Heart right ventricle (tissue), 16 donors: ENCODE data around the gene KHNYN. TPM values are rescaled to one million over a fixed set of nuclear protein-coding genes. Genes with fewer than 3 reads are reported as not detected.
"Not testable (repeated sequence)": the region's sequence is repeated elsewhere in the genome, so short reads cannot be mapped to it uniquely, and the experiment has no call there.

ENCODE experiments used
- ATAC-seq, 8 donors: fragments of 200-7000 bp; cut with Tn5 transposase; one replicate each; pipeline ENCODE4 v1.9.1; 2020; ENCODE audit warnings: mild to moderate bottlenecking in 8 of 8, moderate library complexity in 8 of 8, moderate number of reproducible peaks in 1 of 8
- DNase-seq, 2 donors: peaks; one replicate each; pipeline ENCODE4 v3.0.0-alpha.2; 2020
- H3K27ac ChIP-seq, 10 donors: fragments of 200-600 bp; sonication (generic) in 2 of 10; one replicate each; pipeline versions ENCODE4 v1.5.0 to v1.8.0; 2020 to 2022; ENCODE audit warnings: mild to moderate bottlenecking in 3 of 10
- H3K27me3 ChIP-seq, 7 donors: fragments of 200-600 bp; one replicate each; pipeline ENCODE4 v1.8.0; 2021 to 2022; ENCODE audit warnings: mild to moderate bottlenecking in 2 of 7
- H3K36me3 ChIP-seq, 9 donors: fragments of 200-600 bp; sonication (generic) in 1 of 9; one replicate each; pipeline versions ENCODE4 v1.5.0 to v1.8.0; 2020 to 2022; ENCODE audit warnings: mild to moderate bottlenecking in 2 of 9
- H3K4me1 ChIP-seq, 9 donors: fragments of 200-600 bp; sonication (generic) in 1 of 9; one replicate each; pipeline versions ENCODE4 v1.5.0 to v1.8.0; 2020 to 2022; ENCODE audit warnings: mild to moderate bottlenecking in 4 of 9
- H3K4me3 ChIP-seq, 10 donors: fragments of 200-600 bp; sonication (generic) in 2 of 10; one replicate each; pipeline versions ENCODE4 v1.5.0 to v1.8.0; 2020 to 2022; ENCODE audit warnings: mild to moderate bottlenecking in 7 of 10, moderate library complexity in 2 of 10
- H3K9me3 ChIP-seq, 11 donors: fragments of 200-600 bp in 10 of 11; sonication (generic) in 2 of 11; one replicate each; pipeline versions ENCODE4 v1.5.0 to v1.8.0; 2013 to 2022; ENCODE audit warnings: mild to moderate bottlenecking in 2 of 11, control low read depth in 1 of 11, moderate library complexity in 1 of 11
- CTCF ChIP-seq, 9 donors: fragments of 200-600 bp; sonication (generic) in 2 of 9; IDR thresholded peaks; one replicate each; pipeline versions ENCODE4 v1.5.0 to v1.8.0; 2021 to 2022; ENCODE audit warnings: antibody characterized with exemption in 9 of 9, mild to moderate bottlenecking in 5 of 9, moderate library complexity in 1 of 9
- WGBS, 2 donors: extraction: QIAGEN DNeasy Blood & Tissue Kit; methylation state at CpG; one replicate each; pipeline ENCODE4 v1.1.7; 2013; ENCODE audit warnings: inconsistent platforms in 1 of 2; 5-methylcytosine and 5-hydroxymethylcytosine counted together
- intact Hi-C, 10 donors: fragments of 100-400 bp; cut with DNase I; formaldehyde crosslinking; loops; one replicate each; pipeline versions ENCODE4 v1.11.1 to v1.14.2; 2022
- polyA plus RNA-seq, 2 donors: library from polyadenylated mRNA; stranded (reverse); fragments of 200-250 nt; gene quantifications; one replicate each; pipeline ENCODE4 v1.2.3, GENCODE V29; 2013
- total RNA-seq, 10 donors: library from RNA; stranded (reverse); fragmentation: NEBNext Ultra II Directional in 3 of 10; extraction: Animal tissue kit (Norgen Biotek cat#: 25700) in 3 of 10; gene quantifications; one replicate each; pipeline versions ENCODE4 v1.2.1 to v1.2.4, GENCODE V29; 2021 to 2023
- donor health status: Arrhythmogenic right ventricular cardiomyopathy.
- donor health status: ischemic (EF 13 %, LVEDD 7.1; RV severe dilation, severe dysfunction).
- donor health status: healthy with polysubstance abuse.
- donor health status: DM: no; HTN: yes; CAD: no.
- donor health status: DM: no; HTN: no; CAD: no.
- donor health status: ischemic (EF 25% LVEDD 6.9; RV normal size, moderate dysfunction).
- donor health status: ischemic (EF 25% LVEDD 5.7; RV mildly dilated, moderate dysfunction).
- donor health status: healthy.
- donor health status: DM: yes; HTN: yes; CAD: no.
- donor health status: Ischemic cardiomyopathy.
- donor health status: ischemic (EF 35%, LVEDD 5.7; RV mildly dilated, moderate dysfunction).
- donor health status: nonischemic (EF 11% LVEDD 7.7; RV severe dilation, severe dysfunction).
- donor health status: DM: yes; HTN: yes; CAD: no.
- donor health status: PGD.
- donor health status: ischemic (EF 29% LVEDD 5.4; RV normal size, mild dysfunction).
- donor health status: nonischemic (EF 23%, LVEDD 6.1; RV moderate dilation, normal function).

KHNYN gene
- total and polyA plus RNA-seq, 12 donors, result 14.0 to 30.1 (median 17.9) TPM

GRCh38 chr14:24465805-24466204, 36.1 kb downstream of the KHNYN start:
- H3K4me1 ChIP-seq, result no peaks in the 10 kb centered on the region
- 82 to 90% methylated on average over 3 of the region's 3 CpGs for WGBS, 2 donors

DNA sequence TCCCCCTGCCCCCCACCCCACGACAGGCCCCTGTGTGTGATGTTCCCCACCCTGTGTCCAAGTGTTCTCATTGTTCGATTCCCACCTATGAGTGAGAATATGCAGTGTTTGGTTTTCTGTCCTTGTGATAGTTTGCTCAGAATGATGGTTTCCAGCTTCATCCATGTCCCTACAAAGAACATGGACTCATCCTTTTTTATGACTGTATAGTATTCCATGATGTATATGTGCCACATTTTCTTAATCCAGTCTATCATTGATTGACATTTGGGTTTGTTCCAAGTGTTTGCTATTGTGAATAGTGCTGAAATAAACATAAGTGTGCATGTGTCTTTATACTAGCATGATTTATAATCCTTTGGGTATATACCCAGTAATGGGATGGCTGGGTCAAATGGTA, 40.7 kb downstream of the KHNYN start:
- H3K4me1 ChIP-seq, H3K36me3 ChIP-seq, intact Hi-C loops, H3K27ac ChIP-seq, H3K9me3 ChIP-seq, ATAC-seq, DNase-seq, H3K27me3 ChIP-seq, H3K4me3 ChIP-seq: not testable (repeated sequence)
- WGBS, 2 donors, result 91% methylated on average over 2 of the region's 2 CpGs

More at GRCh38 chr14:24465805-24466204, 36.1 kb downstream of the KHNYN start:
- Histone ChIP-seq H3K27me3 (no peaks in the 10 kb centered on the region), H3K9me3 (peaks cover 0 to 5% (median 0%) of the 10 kb centered on the region in 11 donors), H3K27ac (no peak overlapping the region), H3K4me3 (no peak overlapping the region), H3K36me3 (no peaks in the 10 kb centered on the region)
- ATAC-seq (no peak), DNase-seq (no peak)
- intact Hi-C loops, result no loop called here
- TF ChIP-seq CTCF (IDR thresholded peaks at IDR 0.05), result no peak

- DNase-seq (no peak), ATAC-seq (no peak)
- no peaks in the 10 kb centered on the region for H3K27me3 ChIP-seq
- intact Hi-C loops, result no loop called here
- peaks cover 0 to 5% (median 0%) of the 10 kb centered on the region in 11 donors for H3K9me3 ChIP-seq
- no peaks in the 10 kb centered on the region for H3K4me1 ChIP-seq
- no peak overlapping the region for H3K27ac ChIP-seq
- H3K4me3 ChIP-seq, result no peak overlapping the region
- no peak for TF ChIP-seq CTCF (IDR thresholded peaks at IDR 0.05)
- 70% methylated on average over 12 of the region's 12 CpGs for WGBS, 2 donors
- no peaks in the 10 kb centered on the region for H3K36me3 ChIP-seq
Observed at GRCh38 chr14:24473211-24473610, 43.5 kb downstream of the KHNYN start.

GRCh38 chr14:24475261-24475660, 45.5 kb downstream of the KHNYN start:
- intact Hi-C loops, result no loop called here
- Histone ChIP-seq H3K4me1 (no peaks in the 10 kb centered on the region), H3K9me3 (peaks cover 0 to 5% (median 0%) of the 10 kb centered on the region in 11 donors), H3K36me3 (no peaks in the 10 kb centered on the region), H3K4me3 (no peak overlapping the region), H3K27ac (no peak overlapping the region), H3K27me3 (no peaks in the 10 kb centered on the region)
- 81 to 84% methylated on average over 4 of the region's 4 CpGs for WGBS, 2 donors
- ATAC-seq, result no peak
- no peak for TF ChIP-seq CTCF (IDR thresholded peaks at IDR 0.05)
- no peak for DNase-seq

DNA sequence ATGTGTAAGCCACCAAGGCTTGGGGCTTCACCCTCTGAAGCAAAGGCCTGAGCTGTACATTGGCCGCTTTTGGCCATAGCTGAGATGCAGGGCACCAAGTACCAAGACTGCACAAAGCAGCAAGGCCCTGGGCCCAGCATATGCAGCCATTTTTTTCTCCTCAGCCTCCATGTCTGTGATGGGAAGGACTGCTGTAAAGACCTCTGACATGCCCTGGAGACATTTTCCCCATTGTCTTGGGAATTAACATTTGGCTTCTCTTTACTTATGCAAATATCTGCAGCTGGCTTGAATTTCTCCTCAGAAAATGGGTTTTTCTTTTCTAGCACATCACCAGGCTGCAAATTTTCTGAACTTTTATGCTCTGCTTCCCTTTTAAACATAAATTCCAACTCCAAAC, 50.2 kb downstream of the KHNYN start:
- intact Hi-C loops, result loop anchor here in 2 of 10 donors (10.0 kb wide), 1 partner anchor 195 kb away; no protein-coding TSS in a partner anchor
- H3K36me3 ChIP-seq, H3K9me3 ChIP-seq, H3K27ac ChIP-seq, H3K27me3 ChIP-seq, H3K4me1 ChIP-seq, H3K4me3 ChIP-seq, DNase-seq, ATAC-seq: not testable (repeated sequence)
- WGBS, 2 donors, result 0% methylated on average over 1 of the region's 1 CpG
